Placental pericyte (primary cell): ENCODE measurements around the gene OR2L13. TPM values are rescaled to one million over a fixed set of nuclear protein-coding genes. Genes with fewer than 3 reads are reported as not detected.

Experiments
- small RNA-seq: library from RNA; depleted of rRNA; stranded (forward); fragments of <200 nt; gene quantifications from one replicate; pipeline ENCODE3, GENCODE V24; 2012; ENCODE audit warnings: low replicate concordance
- total RNA-seq: library from RNA; depleted of rRNA; stranded (reverse); fragments of >200 nt; gene quantifications from 2 replicates; pipeline ENCODE4 v1.2.3, GENCODE V29; 2012

Gene OR2L13, protein sequence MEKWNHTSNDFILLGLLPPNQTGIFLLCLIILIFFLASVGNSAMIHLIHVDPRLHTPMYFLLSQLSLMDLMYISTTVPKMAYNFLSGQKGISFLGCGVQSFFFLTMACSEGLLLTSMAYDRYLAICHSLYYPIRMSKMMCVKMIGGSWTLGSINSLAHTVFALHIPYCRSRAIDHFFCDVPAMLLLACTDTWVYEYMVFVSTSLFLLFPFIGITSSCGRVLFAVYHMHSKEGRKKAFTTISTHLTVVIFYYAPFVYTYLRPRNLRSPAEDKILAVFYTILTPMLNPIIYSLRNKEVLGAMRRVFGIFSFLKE
- not detected in 2 replicates for total RNA-seq

GRCh38 chr1:248094884-248095283 lies at the start of gene OR2L13:
Gene OR2L13, plus strand, starts transcription at chr1:248095184. Its CDS starts 4,192 bp downstream, at chr1:248099376.

GRCh38 chr1:248046536-248046935 lies 48.4 kb upstream of the OR2L13 start, which contains the start of gene OR2L3:
Gene OR2L3, plus strand, starts transcription at chr1:248046836. Its CDS starts 13,846 bp downstream, at chr1:248060682.

GRCh38 chr1:248144513-248145198 lies 49.7 kb downstream of the OR2L13 start, which contains the start of gene OR2M5:
Gene OR2M5, plus strand, starts transcription at chr1:248145148. Its CDS starts 0 bp downstream, at chr1:248145148.

Small RNAs within 50 kb of the gene (small RNA-seq; reads per million reads assigned to genes)
- not detected for gene RF00019

Other genes starting within 250 kb of the OR2L13 start
- 2.7 and 5.9 TPM in 2 replicates for gene TRIM58, start 238.0 kb upstream of the OR2L13 start, total RNA-seq
- gene OR2W3, start 199.6 kb upstream of the OR2L13 start, total RNA-seq: 1.4 and 1.8 TPM in 2 replicates
- gene OR2T8, start 174.9 kb upstream of the OR2L13 start, total RNA-seq: 0.22 TPM in 1 of 2 replicates, not detected in the other
- not detected in 2 replicates for gene OR2AJ1, start 170.3 kb upstream of the OR2L13 start, total RNA-seq
- gene OR2L8, start 146.3 kb upstream of the OR2L13 start, total RNA-seq: 0.43 TPM in 1 of 2 replicates, not detected in the other
- not detected in 2 replicates for gene OR2AK2, start 130.0 kb upstream of the OR2L13 start, total RNA-seq
- not detected in 2 replicates for gene OR2L5, start 81.5 kb upstream of the OR2L13 start, total RNA-seq
- gene OR2L2, start 65.1 kb upstream of the OR2L13 start, total RNA-seq: not detected in 2 replicates
- gene OR2L3, start 48.3 kb upstream of the OR2L13 start, total RNA-seq: not detected in 2 replicates
- not detected in 2 replicates for gene OR2M5, start 50.0 kb downstream of the OR2L13 start, total RNA-seq
- not detected in 2 replicates for gene OR2M2, start 79.6 kb downstream of the OR2L13 start, total RNA-seq
- under 0.01 TPM in 1 of 2 replicates, not detected in the other for gene OR2M3, start 102.1 kb downstream of the OR2L13 start, total RNA-seq
- gene OR2M4, start 136.2 kb downstream of the OR2L13 start, total RNA-seq: not detected in 2 replicates
- gene OR2T33, start 182.8 kb downstream of the OR2L13 start, total RNA-seq: not detected in 2 replicates
- gene OR2T12, start 208.2 kb downstream of the OR2L13 start, total RNA-seq: not detected in 2 replicates
- gene OR2M7, start 229.4 kb downstream of the OR2L13 start, total RNA-seq: not detected in 2 replicates